HepG2 (cell line): ENCODE data around the gene PAFAH1B1. TPM values are rescaled to one million over a fixed set of nuclear protein-coding genes. Genes with fewer than 3 reads are reported as not detected.

ENCODE experiments used
- ATAC-seq: fragments of 200-7000 bp; cut with Tn5 transposase; 3 replicates; pipeline ENCODE4 v1.9.1; 2020; ENCODE audit warnings: mild to moderate bottlenecking, moderate library complexity
- BruUV-seq: library from RNA; stranded (reverse); fragments of 400-500 nt; replicated peaks from 2 replicates; lab custom pipeline; 2021; lab: Mats Ljungman, UMichigan
- CTCF ChIA-PET: fragments of 300-600 bp; formaldehyde crosslinking; extraction: SDS; loops from one replicate; lab custom pipeline; 2021; ENCODE audit warnings: low total read pairs, inconsistent platforms, low intra/inter-chr PET ratio; lab: Yijun Ruan, JAX
- POLR2A ChIA-PET: fragments of 350-600 bp; sonication (Branson Sonifier 250); formaldehyde crosslinking; loops from one replicate; lab custom pipeline; 2020; ENCODE audit warnings: antibody characterized with exemption, inconsistent platforms; lab: Yijun Ruan, JAX
- DNase-seq: peaks from one replicate; pipeline ENCODE4 v3.0.0-alpha.2; 2015; ENCODE audit warnings: low spot score
- FAIRE-seq: peaks from 3 replicates; lab custom pipeline; 2011; peaks lifted over from hg19 to GRCh38; lab: Jason Lieb, UNC
- H2AFZ ChIP-seq: one replicate; pipeline ENCODE4 v1.6.1; 2011; ENCODE audit warnings: low read length, inconsistent platforms
- H3K27ac ChIP-seq: fragments of 300-600 bp; 3 replicates; pipeline ENCODE4 v1.8.0; 2011; ENCODE audit warnings: mixed run types, mild to moderate bottlenecking, mixed read lengths, low read length, inconsistent platforms; ENCODE audit not compliant: insufficient read depth; ENCODE audit errors: extremely low read length
- H3K27me3 ChIP-seq, 2 experiments: fragments of 200-600 bp in 1 of 2; 2 replicates in 1 of 2; 3 replicates in 1 of 2; pipeline versions ENCODE4 v1.6.0 to v1.8.0; 2011; ENCODE audit warnings: low read length in 2 of 2, mild to moderate bottlenecking in 2 of 2, moderate library complexity in 2 of 2, inconsistent platforms in 1 of 2; ENCODE audit not compliant: insufficient read depth in 2 of 2, control insufficient read depth in 1 of 2
- H3K36me3 ChIP-seq, 2 experiments: fragments of 200-600 bp in 1 of 2; replicated peaks in 1 of 2; 2 replicates in 1 of 2; 3 replicates in 1 of 2; pipeline versions ENCODE4 v1.5.1 to v1.8.0; 2011; ENCODE audit warnings: low read length in 2 of 2, inconsistent platforms in 1 of 2; ENCODE audit not compliant: insufficient read depth in 2 of 2, control insufficient read depth in 1 of 2
- H3K4me1 ChIP-seq: 2 replicates; pipeline ENCODE4 v1.5.1; 2012; ENCODE audit warnings: low read length, inconsistent platforms; ENCODE audit not compliant: insufficient read depth
- H3K4me2 ChIP-seq: 2 replicates; pipeline ENCODE4 v1.6.0; 2011; ENCODE audit warnings: low read depth, low read length, inconsistent platforms
- H3K4me3 ChIP-seq, 3 experiments: fragments of 200-600 bp in 1 of 3; sonication (generic), shearing (Covaris generic) in 1 of 3; replicated peaks in 1 of 3; 2 replicates each; pipeline ENCODE4 v1.5.1; 2011 to 2016; ENCODE audit warnings: low read length in 3 of 3, inconsistent platforms in 2 of 3, low read depth in 2 of 3, mild to moderate bottlenecking in 2 of 3, control low read depth in 1 of 3, mixed read lengths in 1 of 3; ENCODE audit not compliant: insufficient read depth in 1 of 3
- H3K79me2 ChIP-seq: one replicate; pipeline ENCODE4 v1.6.1; 2011; ENCODE audit warnings: low read length, inconsistent platforms; ENCODE audit not compliant: insufficient read depth
- H3K9ac ChIP-seq: 2 replicates; pipeline ENCODE4 v1.6.0; 2011; ENCODE audit warnings: mild to moderate bottlenecking, low read depth, low read length, inconsistent platforms; ENCODE audit not compliant: insufficient read depth
- H3K9me3 ChIP-seq: 2 replicates; pipeline ENCODE4 v1.5.1; 2012; ENCODE audit warnings: mild to moderate bottlenecking, low read length
- H4K20me1 ChIP-seq: 2 replicates; pipeline ENCODE4 v1.6.0; 2011; ENCODE audit warnings: inconsistent platforms, mild to moderate bottlenecking, low read length, moderate library complexity; ENCODE audit not compliant: insufficient read depth
- EHMT2 ChIP-seq: fragments of 200-600 bp; sonication (generic); IDR thresholded peaks from 2 replicates; pipeline ENCODE4 v1.7.0; 2017; ENCODE audit warnings: antibody characterized with exemption, low read depth, low read length, borderline replicate concordance
- HDAC1 ChIP-seq: sonication (generic); formaldehyde crosslinking; IDR thresholded peaks from 2 replicates; pipeline ENCODE4 v1.5.1; 2020; ENCODE audit warnings: mild to moderate bottlenecking, missing genetic modification reagents
- HNF4G ChIP-seq, 2 experiments: sonication (generic) in 1 of 2; formaldehyde crosslinking in 1 of 2; IDR thresholded peaks; 2 replicates each; pipeline versions ENCODE4 v1.4.0 to v1.6.1; 2011 to 2020; ENCODE audit warnings: borderline replicate concordance in 2 of 2, low read depth in 2 of 2, mild to moderate bottlenecking in 2 of 2, low read length in 1 of 2, missing genetic modification reagents in 1 of 2, moderate library complexity in 1 of 2
- MAZ ChIP-seq, 2 experiments: sonication (generic) in 1 of 2; formaldehyde crosslinking in 1 of 2; IDR thresholded peaks; 2 replicates each; pipeline versions ENCODE4 v1.5.0 to v1.6.1; 2012 to 2020; ENCODE audit warnings: low read depth in 2 of 2, mild to moderate bottlenecking in 2 of 2, borderline replicate concordance in 1 of 2, improper control_type of control experiment in 1 of 2, low read length in 1 of 2, missing genetic modification reagents in 1 of 2, moderate library complexity in 1 of 2
- MTF2 ChIP-seq: sonication (generic); formaldehyde crosslinking; IDR thresholded peaks from 2 replicates; pipeline ENCODE4 v1.5.0; 2020; ENCODE audit warnings: missing genetic modification reagents, borderline replicate concordance
- MYNN ChIP-seq: sonication (generic); formaldehyde crosslinking; IDR thresholded peaks from 2 replicates; pipeline ENCODE4 v1.4.0; 2020; ENCODE audit warnings: mild to moderate bottlenecking, low read depth, missing genetic modification reagents
- NFYB ChIP-seq: sonication (generic); formaldehyde crosslinking; IDR thresholded peaks from 2 replicates; pipeline ENCODE4 v1.4.0; 2020; ENCODE audit warnings: missing genetic modification reagents
- PAX8 ChIP-seq: sonication (generic); formaldehyde crosslinking; IDR thresholded peaks from 2 replicates; pipeline ENCODE4 v1.8.0; 2022; ENCODE audit warnings: mild to moderate bottlenecking, missing genetic modification reagents, borderline replicate concordance
- PCBP1 ChIP-seq: fragments of 200-400 bp; formaldehyde crosslinking; IDR thresholded peaks from 2 replicates; pipeline ENCODE4 v1.6.1; 2017; ENCODE audit warnings: mild to moderate bottlenecking, low read depth, low read length, borderline replicate concordance
- PCBP2 ChIP-seq: fragments of 200-400 bp; formaldehyde crosslinking; optimal IDR thresholded peaks from 2 replicates; pipeline ENCODE3; 2018; ENCODE audit warnings: low read length, low read depth; ENCODE audit not compliant: poor library complexity, severe bottlenecking
- RFX5 ChIP-seq: IDR thresholded peaks from 2 replicates; pipeline ENCODE4 v1.6.1; 2011; ENCODE audit warnings: low read depth, low read length, improper control_type of control experiment
- ZNF282 ChIP-seq: fragments of 450-650 bp; IDR thresholded peaks from 2 replicates; pipeline ENCODE4 v1.6.1; 2018; ENCODE audit not compliant: partially characterized antibody
- ZNF343 ChIP-seq: sonication (generic); formaldehyde crosslinking; IDR thresholded peaks from 2 replicates; pipeline ENCODE4 v1.4.0; 2020; ENCODE audit warnings: mild to moderate bottlenecking, missing genetic modification reagents
- ZNF572 ChIP-seq: sonication (generic); formaldehyde crosslinking; IDR thresholded peaks from 2 replicates; pipeline ENCODE4 v1.5.1; 2020; ENCODE audit warnings: mild to moderate bottlenecking, missing genetic modification reagents
- ZNF772 ChIP-seq: sonication (generic); formaldehyde crosslinking; IDR thresholded peaks from 2 replicates; pipeline ENCODE4 v1.5.0; 2020; ENCODE audit warnings: mild to moderate bottlenecking, missing genetic modification reagents
- WGBS: methylation state at CpG from one replicate; pipeline ENCODE4 v1.1.6; 2017; ENCODE audit warnings: low lambda C conversion rate; 5-methylcytosine and 5-hydroxymethylcytosine counted together
- in situ Hi-C: cut with HindIII; loops from 2 replicates; pipeline ENCODE4 v1.10.0; 2017; ENCODE audit warnings: low pct_unique_long_range_greater_than_20kb; ENCODE audit not compliant: extremely low pct_ligation_motif_present
- intact Hi-C: fragments of 100-400 bp; cut with micrococcal nuclease; formaldehyde crosslinking; loops from one replicate; pipeline ENCODE4 v1.10.0; 2022; ENCODE audit not compliant: unreplicated experiment
- polyA plus RNA-seq, 8 experiments: library from polyadenylated mRNA; depleted of rRNA in 3 of 8; stranded (reverse) in 7 of 8; unstranded in 1 of 8; fragments of >200 nt; fragmentation: Illumina TruSeq in 4 of 8; extraction: Trizol in 4 of 8; gene quantifications; 2 replicates each; pipeline versions ENCODE4 v1.2.1 to v1.2.3, GENCODE V29; 2011 to 2016; ENCODE audit warnings: low read depth in 4 of 8, missing spikeins in 1 of 8, mixed read lengths in 1 of 8; ENCODE audit not compliant: insufficient read depth in 1 of 8
- total RNA-seq, 5 experiments: library from RNA; depleted of rRNA; stranded (reverse); fragments of >200 nt; fragmentation: Illumina TruSeq; extraction: Trizol; gene quantifications; 2 replicates each; pipeline ENCODE4 v1.2.3, GENCODE V29; 2016; ENCODE audit warnings: low read depth in 1 of 5
- TF ChIP-seq, protein P1 (sequence below): sonication (generic); formaldehyde crosslinking; IDR thresholded peaks from 2 replicates; pipeline ENCODE4 v1.4.0; 2020; ENCODE audit warnings: missing genetic modification reagents
- TF ChIP-seq, protein P2 (sequence below): sonication (generic); formaldehyde crosslinking; IDR thresholded peaks from 2 replicates; pipeline ENCODE4 v1.5.1; 2020; ENCODE audit warnings: mild to moderate bottlenecking, missing genetic modification reagents, moderate library complexity

The PAFAH1B1 gene
- total and polyA plus RNA-seq, 2 of the 13 experiments (the other 11 are each of a cell fraction or from before 2014, with no cell fraction given) = 46.0 to 64.9 TPM

DNA sequence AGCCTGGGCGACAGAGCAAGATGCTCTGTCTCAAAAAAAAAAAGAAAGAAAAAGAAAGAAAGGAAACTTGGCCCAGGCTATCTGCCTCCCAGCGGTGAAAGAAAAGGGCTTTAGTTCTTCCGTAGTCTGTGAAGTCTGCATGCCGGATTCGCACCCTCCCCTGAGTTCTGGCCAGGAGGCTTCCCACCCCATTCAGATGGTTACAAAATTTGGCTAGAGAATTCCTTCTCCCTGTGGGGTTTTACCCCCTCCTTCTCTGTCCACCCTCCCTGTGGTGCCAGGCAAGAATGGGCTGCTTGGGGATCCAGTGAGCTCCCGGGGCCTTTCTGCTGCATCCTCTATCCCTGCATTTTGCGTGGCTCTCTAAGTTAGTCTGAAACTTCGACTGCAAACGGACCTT lies 37.8 kb downstream of the PAFAH1B1 start (continued):
- TF ChIP-seq, protein P1, sequence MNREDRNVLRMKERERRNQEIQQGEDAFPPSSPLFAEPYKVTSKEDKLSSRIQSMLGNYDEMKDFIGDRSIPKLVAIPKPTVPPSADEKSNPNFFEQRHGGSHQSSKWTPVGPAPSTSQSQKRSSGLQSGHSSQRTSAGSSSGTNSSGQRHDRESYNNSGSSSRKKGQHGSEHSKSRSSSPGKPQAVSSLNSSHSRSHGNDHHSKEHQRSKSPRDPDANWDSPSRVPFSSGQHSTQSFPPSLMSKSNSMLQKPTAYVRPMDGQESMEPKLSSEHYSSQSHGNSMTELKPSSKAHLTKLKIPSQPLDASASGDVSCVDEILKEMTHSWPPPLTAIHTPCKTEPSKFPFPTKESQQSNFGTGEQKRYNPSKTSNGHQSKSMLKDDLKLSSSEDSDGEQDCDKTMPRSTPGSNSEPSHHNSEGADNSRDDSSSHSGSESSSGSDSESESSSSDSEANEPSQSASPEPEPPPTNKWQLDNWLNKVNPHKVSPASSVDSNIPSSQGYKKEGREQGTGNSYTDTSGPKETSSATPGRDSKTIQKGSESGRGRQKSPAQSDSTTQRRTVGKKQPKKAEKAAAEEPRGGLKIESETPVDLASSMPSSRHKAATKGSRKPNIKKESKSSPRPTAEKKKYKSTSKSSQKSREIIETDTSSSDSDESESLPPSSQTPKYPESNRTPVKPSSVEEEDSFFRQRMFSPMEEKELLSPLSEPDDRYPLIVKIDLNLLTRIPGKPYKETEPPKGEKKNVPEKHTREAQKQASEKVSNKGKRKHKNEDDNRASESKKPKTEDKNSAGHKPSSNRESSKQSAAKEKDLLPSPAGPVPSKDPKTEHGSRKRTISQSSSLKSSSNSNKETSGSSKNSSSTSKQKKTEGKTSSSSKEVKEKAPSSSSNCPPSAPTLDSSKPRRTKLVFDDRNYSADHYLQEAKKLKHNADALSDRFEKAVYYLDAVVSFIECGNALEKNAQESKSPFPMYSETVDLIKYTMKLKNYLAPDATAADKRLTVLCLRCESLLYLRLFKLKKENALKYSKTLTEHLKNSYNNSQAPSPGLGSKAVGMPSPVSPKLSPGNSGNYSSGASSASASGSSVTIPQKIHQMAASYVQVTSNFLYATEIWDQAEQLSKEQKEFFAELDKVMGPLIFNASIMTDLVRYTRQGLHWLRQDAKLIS (CRISPR knock-in tag) = no peak

DNA sequence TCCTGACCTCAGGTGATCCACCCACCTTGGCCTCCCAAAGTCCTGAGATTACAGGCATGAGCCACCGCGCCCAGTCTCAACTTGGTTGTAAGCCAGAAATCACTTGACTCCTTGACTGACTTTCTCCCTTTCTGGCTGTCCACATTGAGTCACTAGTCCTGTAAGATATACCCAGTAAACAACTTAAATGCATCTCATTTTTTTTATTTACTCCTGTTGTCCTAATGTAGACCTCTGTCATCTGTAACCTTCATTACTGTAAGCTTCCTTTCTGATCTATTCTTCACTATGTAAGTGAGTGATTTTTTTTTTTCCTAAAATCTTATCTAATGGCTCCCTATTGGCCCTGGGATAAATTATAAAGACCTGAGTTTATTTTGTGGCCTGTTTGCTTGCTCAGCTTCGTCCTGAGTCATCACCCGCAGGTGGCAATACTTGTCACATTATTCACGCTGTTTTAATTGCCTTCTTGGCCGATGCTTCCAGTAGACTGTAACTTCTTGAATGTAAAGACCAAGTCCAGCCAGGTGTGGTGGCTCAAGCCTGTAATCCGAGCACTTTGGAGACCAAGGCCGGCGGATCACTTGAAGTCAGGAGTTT lies 41.0 kb downstream of the PAFAH1B1 start:
- no peak for FAIRE-seq
- no peaks in the 10 kb centered on the region for H3K27me3 ChIP-seq
- H3K4me2 ChIP-seq = no peak overlapping the region
- no peak for DNase-seq
- no peak overlapping the region for H3K27ac ChIP-seq
- ChIA-PET POLR2A (no interaction called here), CTCF (no interaction called here)
- H3K9ac ChIP-seq = no peak overlapping the region
- in situ Hi-C loops (no loop called here), intact Hi-C loops (no loop called here)
- H3K4me3 ChIP-seq = no peak overlapping the region
- peaks cover 1 to 18% of the 10 kb centered on the region in 2 experiments; a peak in 4 of 5 replicates for H3K36me3 ChIP-seq
- H3K79me2 ChIP-seq = peaks cover 74% of the 10 kb centered on the region
- H3K9me3 ChIP-seq = no peaks in the 10 kb centered on the region
- WGBS = 97% methylated on average over 9 of the region's 9 CpGs
- no peak for ATAC-seq
- no peaks in the 10 kb centered on the region for H3K4me1 ChIP-seq
- H4K20me1 ChIP-seq = peaks cover 24% of the 10 kb centered on the region
- no TSS peak for BruUV-seq
- no peak overlapping the region for H2AFZ ChIP-seq
- TF ChIP-seq ZNF282 (no peak), ZNF343 (CRISPR knock-in tag) (no peak), MAZ (IDR thresholded peaks at IDR 0.05; ENCODE audit: borderline replicate concordance, low read depth, low read length) (no peak), MAZ (CRISPR knock-in tag; IDR thresholded peaks at IDR 0.05; ENCODE audit: low read depth) (no peak), PAX8 (no peak), PCBP2 (no peak), ZNF772 (CRISPR knock-in tag) (no peak), RFX5 (no peak), PCBP1 (no peak), MYNN (CRISPR knock-in tag) (no peak), HNF4G (IDR thresholded peaks at IDR 0.05; ENCODE audit: borderline replicate concordance, low read depth, low read length) (no peak), HNF4G (CRISPR knock-in tag; IDR thresholded peaks at IDR 0.05; ENCODE audit: borderline replicate concordance, low read depth) (no peak), NFYB (no peak), EHMT2 (no peak), ZNF572 (CRISPR knock-in tag) (no peak), MTF2 (CRISPR knock-in tag) (no peak), HDAC1 (CRISPR knock-in tag) (no peak)
- TF ChIP-seq, protein P2, sequence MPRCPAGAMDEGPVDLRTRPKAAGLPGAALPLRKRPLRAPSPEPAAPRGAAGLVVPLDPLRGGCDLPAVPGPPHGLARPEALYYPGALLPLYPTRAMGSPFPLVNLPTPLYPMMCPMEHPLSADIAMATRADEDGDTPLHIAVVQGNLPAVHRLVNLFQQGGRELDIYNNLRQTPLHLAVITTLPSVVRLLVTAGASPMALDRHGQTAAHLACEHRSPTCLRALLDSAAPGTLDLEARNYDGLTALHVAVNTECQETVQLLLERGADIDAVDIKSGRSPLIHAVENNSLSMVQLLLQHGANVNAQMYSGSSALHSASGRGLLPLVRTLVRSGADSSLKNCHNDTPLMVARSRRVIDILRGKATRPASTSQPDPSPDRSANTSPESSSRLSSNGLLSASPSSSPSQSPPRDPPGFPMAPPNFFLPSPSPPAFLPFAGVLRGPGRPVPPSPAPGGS (CRISPR knock-in tag) = no peak
